Mesothelial cell of epicardium (in vitro differentiated cells): ENCODE results near the gene INO80D. TPM values are rescaled to one million over a fixed set of nuclear protein-coding genes. Genes with fewer than 3 reads are reported as not detected.
A peak's percentile ranks its signal among the peaks of the same experiment; 100 is the strongest.
"Not testable (repeated sequence)": the region's sequence is repeated elsewhere in the genome, so short reads cannot be mapped to it uniquely, and the experiment has no call there.

Experiments used
- DNase-seq, 2 experiments: peaks; one replicate each; pipeline ENCODE4 v3.0.0; 2021; ENCODE audit warnings: low spot score in 2 of 2; ENCODE audit not compliant: unreplicated experiment in 2 of 2
- H3K27ac Mint-ChIP-seq: 2 replicates; pipeline ENCODE4 v1.8.0; 2021; ENCODE audit warnings: mixed read lengths
- H3K27me3 Mint-ChIP-seq: 2 replicates; pipeline ENCODE4 v1.8.0; 2021; ENCODE audit warnings: low read depth, mixed read lengths
- H3K36me3 Mint-ChIP-seq: 2 replicates; pipeline ENCODE4 v1.8.0; 2021; ENCODE audit warnings: mixed read lengths
- H3K4me1 Mint-ChIP-seq: 2 replicates; pipeline ENCODE4 v1.8.0; 2021; ENCODE audit warnings: mixed read lengths
- H3K4me3 Mint-ChIP-seq: 2 replicates; pipeline ENCODE4 v1.8.0; 2021; ENCODE audit warnings: mild to moderate bottlenecking, moderate library complexity, mixed read lengths
- H3K9me3 Mint-ChIP-seq: 2 replicates; pipeline ENCODE4 v1.8.0; 2021; ENCODE audit warnings: mixed read lengths
- total RNA-seq: library from RNA; stranded (reverse); gene quantifications from 3 replicates; pipeline ENCODE4 v1.2.1, GENCODE V29; 2021
- TF ChIP-seq, protein P1 (sequence below): fragments of 200-600 bp; sonication (generic); IDR thresholded peaks from one replicate; pipeline ENCODE4 v1.5.0; 2021; ENCODE audit warnings: antibody characterized with exemption; ENCODE audit not compliant: unreplicated experiment

The INO80D gene
- total RNA-seq, 1 donor from 2014 or later, result 21.7 TPM

DNA sequence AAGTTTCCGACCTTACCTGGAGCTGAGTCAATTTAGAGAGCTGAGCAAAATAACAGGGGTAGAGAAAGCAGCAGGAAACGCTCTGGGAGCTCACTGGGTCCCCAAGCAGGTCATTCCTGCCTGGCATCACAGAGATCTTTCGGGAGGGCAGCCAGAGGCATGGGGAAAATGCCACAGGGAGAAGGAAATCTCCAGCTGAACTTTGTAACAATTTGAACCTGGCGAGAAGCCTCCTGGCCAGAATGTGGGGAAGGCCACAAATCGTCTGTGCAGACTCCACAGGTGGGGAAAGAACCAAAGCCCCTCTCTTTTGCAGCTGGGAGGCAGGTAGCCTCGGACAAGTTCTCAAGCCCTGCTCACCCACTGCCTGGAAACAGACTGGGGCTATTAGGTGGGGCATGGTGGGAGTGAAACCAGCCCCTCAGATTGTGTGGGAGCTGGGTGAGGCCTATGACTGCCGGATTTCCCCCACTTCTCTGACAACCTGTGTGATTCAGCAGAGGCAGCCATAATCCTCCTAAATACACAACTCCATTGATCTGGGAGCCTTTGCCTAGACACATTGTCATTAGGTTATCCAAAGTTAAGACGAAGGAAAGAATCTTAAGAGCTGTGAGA lies 53.9 kb downstream of the INO80D start:
- no peak overlapping the region for H3K4me3 Mint-ChIP-seq
- H3K4me1 Mint-ChIP-seq, result no peaks in the 10 kb centered on the region
- peaks cover 63% of the 10 kb centered on the region for H3K36me3 Mint-ChIP-seq
- H3K9me3 Mint-ChIP-seq, result peaks cover 43% of the 10 kb centered on the region
- DNase-seq, result no peak
- TF ChIP-seq, protein P1, sequence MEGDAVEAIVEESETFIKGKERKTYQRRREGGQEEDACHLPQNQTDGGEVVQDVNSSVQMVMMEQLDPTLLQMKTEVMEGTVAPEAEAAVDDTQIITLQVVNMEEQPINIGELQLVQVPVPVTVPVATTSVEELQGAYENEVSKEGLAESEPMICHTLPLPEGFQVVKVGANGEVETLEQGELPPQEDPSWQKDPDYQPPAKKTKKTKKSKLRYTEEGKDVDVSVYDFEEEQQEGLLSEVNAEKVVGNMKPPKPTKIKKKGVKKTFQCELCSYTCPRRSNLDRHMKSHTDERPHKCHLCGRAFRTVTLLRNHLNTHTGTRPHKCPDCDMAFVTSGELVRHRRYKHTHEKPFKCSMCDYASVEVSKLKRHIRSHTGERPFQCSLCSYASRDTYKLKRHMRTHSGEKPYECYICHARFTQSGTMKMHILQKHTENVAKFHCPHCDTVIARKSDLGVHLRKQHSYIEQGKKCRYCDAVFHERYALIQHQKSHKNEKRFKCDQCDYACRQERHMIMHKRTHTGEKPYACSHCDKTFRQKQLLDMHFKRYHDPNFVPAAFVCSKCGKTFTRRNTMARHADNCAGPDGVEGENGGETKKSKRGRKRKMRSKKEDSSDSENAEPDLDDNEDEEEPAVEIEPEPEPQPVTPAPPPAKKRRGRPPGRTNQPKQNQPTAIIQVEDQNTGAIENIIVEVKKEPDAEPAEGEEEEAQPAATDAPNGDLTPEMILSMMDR, result no peak
- no peak overlapping the region for H3K27ac Mint-ChIP-seq
- no peaks in the 10 kb centered on the region for H3K27me3 Mint-ChIP-seq

DNA sequence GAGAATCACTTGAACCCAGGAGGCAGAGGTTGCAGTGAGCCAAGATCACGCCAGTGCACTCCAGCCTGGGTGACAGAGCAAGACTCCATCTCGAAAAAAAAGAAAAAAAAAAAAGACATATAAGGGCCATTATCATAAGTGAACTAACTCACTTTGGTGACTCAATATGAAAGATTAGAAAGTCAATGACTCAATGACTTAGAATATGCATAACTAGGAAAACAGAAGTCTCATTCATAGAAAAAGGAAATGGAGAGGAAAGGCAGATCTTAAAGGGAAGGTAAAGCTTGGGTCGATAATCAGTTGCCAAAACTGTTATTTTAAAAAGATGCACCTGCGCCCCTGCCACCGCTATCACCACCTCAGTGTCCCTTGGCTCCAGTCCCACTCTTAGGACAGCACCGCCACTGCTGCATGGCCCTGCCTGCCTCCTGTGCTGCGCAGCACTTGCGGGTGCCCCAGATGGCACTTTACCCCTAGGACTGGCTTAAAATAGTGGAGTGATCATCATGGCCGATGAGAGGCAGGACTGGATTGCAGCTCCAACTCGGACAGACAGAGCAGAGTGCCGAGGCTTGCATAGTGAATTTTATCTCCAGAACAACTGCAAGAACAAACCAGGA lies 54.7 kb downstream of the INO80D start:
- Mint-ChIP-seq H3K4me1 (no peaks in the 10 kb centered on the region), H3K4me3 (no peak overlapping the region), H3K27ac (no peak overlapping the region), H3K27me3 (no peaks in the 10 kb centered on the region), H3K9me3 (peaks cover 41% of the 10 kb centered on the region), H3K36me3 (peaks cover 58% of the 10 kb centered on the region)
- TF ChIP-seq, protein P1, result no peak
- no peak for DNase-seq

DNA sequence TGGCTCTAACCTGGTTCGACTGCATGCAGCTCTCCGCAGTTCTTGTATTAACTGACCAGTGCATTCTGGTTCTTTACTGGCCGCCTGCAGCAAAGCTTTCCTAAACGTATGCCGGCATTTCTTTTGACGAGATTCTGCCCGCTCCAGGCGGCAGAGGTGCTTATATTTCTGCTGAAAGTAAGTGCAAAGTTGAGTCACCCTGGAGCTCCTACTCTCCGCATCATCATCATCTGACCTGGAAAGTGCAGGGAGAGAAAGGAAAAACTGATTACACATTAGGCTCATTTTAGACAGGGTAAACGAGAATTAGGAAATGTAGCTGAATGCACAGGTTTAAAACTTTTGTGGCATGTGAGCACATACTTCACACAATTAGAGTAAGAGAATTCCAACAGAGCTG lies 57.9 kb downstream of the INO80D start:
- Mint-ChIP-seq H3K4me1 (no peaks in the 10 kb centered on the region), H3K36me3 (peaks cover 27% of the 10 kb centered on the region), H3K27ac (no peak overlapping the region), H3K4me3 (no peak overlapping the region), H3K27me3 (no peaks in the 10 kb centered on the region), H3K9me3 (peaks cover 12% of the 10 kb centered on the region)
- TF ChIP-seq, protein P1, result no peak
- no peak for DNase-seq

DNA sequence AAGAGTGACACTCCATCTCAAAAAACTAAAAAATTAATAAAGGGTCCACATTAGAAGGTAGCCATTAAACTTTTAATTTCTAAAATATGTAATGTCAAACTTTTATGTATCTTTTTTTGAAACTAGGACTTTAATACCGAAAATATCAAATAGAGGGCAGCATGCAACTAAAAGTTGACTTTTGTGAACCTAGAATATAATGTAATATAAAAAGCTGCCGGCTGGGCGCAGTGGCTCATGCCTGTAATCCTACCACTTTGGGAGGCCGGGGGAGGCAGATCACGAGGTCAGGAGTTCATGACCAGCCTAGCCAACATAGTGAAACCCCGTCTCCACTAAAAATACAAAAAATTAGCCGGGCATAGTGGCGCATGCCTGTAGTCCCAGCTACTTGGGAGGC lies 62.8 kb downstream of the INO80D start:
- TF ChIP-seq, protein P1, result peak; percentile 17
- no peaks in the 10 kb centered on the region for H3K27me3 Mint-ChIP-seq
- no peak for DNase-seq

DNA sequence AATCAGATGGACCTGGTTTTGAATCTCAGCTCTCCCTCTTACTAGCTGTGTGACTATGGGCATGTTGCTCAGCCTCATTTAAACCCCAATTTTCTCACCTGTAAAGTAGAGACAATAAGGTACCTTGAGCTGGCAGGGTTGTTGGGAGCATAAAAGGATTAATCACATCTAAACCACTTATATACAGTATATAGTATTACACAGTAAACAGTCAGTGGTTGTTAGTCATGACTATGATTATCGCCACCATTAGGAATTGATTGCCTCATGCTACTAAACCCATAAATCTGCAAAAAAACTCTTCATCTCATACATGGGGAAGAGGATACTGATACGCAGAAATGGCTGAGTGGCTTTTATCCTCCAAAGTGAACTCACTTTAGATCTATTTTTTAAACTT lies 65.8 kb downstream of the INO80D start:
- Mint-ChIP-seq H3K4me3 (no peak overlapping the region), H3K36me3 (peaks cover 28% of the 10 kb centered on the region), H3K27me3 (no peaks in the 10 kb centered on the region), H3K9me3 (peaks cover 11% of the 10 kb centered on the region), H3K4me1 (no peaks in the 10 kb centered on the region), H3K27ac (no peak overlapping the region)
- DNase-seq, result no peak
- TF ChIP-seq, protein P1, result no peak

More for the DNA sequence above, 62.8 kb downstream of the INO80D start:
- Mint-ChIP-seq H3K9me3 (no peaks in the 10 kb centered on the region), H3K27ac (no peak overlapping the region), H3K4me3 (no peak overlapping the region), H3K36me3 (peaks cover 6% of the 10 kb centered on the region), H3K4me1 (no peaks in the 10 kb centered on the region)

GRCh38 chr2:206015746-206016145 lies 70.2 kb downstream of the INO80D start:
- H3K36me3 Mint-ChIP-seq, result peaks cover 51% of the 10 kb centered on the region
- H3K4me1 Mint-ChIP-seq, H3K27me3 Mint-ChIP-seq, DNase-seq, H3K4me3 Mint-ChIP-seq, H3K27ac Mint-ChIP-seq: not testable (repeated sequence)
- H3K9me3 Mint-ChIP-seq, result peaks cover 18% of the 10 kb centered on the region
